HG03460 (cell line): ENCODE results near the gene UGT1A7.
"Not testable (repeated sequence)": the region's sequence is repeated elsewhere in the genome, so short reads cannot be mapped to it uniquely, and the experiment has no call there.

Source experiments
- ATAC-seq: cut with Tn5 transposase; IDR thresholded peaks from one replicate; pipeline ENCODE4 v1.9.1; 2021; ENCODE audit not compliant: unreplicated experiment

The UGT1A7 gene

GRCh38 chr2:233680361-233681045 lies 1.2 kb upstream of the UGT1A7 start:
- no peak for ATAC-seq

- ATAC-seq = no peak
Measured at GRCh38 chr2:233684640-233685039, 2.9 kb downstream of the UGT1A7 start.

GRCh38 chr2:233686928-233687327 lies 5.2 kb downstream of the UGT1A7 start:
- ATAC-seq = no peak

DNA sequence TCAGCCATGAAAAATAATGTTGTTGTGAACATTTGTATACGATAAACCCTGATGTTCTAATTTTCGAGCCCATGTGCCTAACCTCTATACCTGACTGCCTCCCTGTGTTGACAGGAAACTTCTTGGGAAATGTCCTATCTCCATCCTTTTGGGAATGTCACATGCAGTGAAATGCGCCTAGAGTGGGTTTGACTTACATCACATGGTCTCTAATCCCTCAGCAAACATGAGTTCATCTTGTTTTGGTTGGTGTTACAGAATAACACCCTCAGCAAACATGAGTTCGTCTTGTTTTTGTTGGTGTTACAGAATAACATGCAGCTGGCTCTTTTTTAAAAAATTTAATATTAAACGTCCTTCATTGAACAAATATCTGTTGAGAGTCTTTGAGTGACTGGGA lies 6.6 kb downstream of the UGT1A7 start:
- no peak for ATAC-seq

- ATAC-seq = no peak
Measured at GRCh38 chr2:233689031-233689430, 7.3 kb downstream of the UGT1A7 start.

GRCh38 chr2:233689501-233689900 lies 7.8 kb downstream of the UGT1A7 start:
- ATAC-seq = no peak

DNA sequence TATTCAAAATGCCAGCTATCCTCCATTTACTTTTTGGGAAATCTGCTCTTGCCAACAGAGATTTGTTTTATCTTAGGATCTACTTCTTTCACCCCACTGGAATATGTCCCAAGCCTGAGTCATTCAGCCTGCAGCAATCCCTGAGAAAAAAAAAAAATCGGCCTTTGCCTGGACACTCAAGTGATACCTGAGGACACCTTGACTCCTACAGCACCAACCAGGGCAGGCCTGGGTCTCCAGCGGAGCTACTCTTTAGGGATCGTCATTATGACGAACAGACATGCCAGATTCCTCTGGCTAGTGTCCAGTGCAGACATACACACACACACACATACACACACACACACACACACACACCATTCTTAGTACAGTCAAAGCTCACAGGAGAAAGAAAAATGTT lies 8.7 kb downstream of the UGT1A7 start:
- no peak for ATAC-seq

GRCh38 chr2:233691443-233692433 lies 10.0 kb downstream of the UGT1A7 start:
- no peak for ATAC-seq

- no peak for ATAC-seq
Measured at GRCh38 chr2:233692648-233693047, 10.9 kb downstream of the UGT1A7 start, which contains the start of gene UGT1A6. Gene UGT1A6, plus strand, starts transcription at chr2:233692890. Its CDS starts 115 bp downstream, at chr2:233693005.

DNA sequence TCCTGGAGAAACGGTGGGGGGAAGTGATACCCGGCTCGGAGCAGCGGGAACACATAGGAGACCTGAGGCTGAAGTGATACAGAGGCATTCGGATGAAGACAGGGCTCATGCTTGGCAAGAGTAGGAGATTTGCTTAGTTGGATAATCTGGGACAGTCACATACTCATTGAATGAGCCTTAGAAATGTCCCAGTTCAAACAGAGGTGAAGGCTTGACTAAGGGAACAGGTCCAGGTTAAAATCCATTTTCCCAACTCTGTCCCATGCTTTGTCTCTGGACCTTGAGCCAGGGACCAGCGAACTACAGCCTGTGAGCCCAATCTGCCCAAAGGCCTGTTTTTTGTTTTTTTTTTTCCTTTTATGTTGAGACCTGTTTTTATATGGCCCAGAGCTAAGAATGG lies 12.3 kb downstream of the UGT1A7 start:
- ATAC-seq = no peak

- no peak for ATAC-seq
Measured at GRCh38 chr2:233698740-233699139, 17.0 kb downstream of the UGT1A7 start.

DNA sequence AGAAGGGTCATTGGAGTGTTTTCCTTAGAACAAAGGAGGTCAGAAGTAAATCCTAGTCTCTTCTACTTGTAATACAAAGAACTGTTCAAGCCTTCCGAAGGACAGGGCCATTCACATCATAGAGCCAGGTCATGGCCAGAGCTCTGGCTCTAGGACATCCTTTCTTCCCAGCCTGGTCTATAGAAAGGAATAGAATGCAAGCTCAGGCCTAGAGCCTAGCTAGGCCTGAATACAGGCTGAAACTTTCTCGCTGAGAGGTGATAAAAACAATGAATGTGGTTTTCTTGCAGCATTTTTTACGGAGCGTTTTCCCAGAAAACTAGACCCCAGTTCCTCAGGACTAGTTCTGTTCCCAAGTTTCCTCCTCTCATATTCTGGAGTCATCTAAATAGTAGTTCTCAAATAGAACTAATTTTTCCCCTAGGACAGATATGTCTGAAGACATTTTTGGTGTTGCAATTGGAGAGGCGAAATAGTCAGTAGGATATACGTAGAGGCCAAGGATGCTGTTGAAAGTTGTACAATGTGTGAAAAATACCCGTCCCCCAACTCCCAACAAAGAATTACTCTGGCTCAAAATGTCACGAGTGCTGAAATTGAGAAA lies 17.8 kb downstream of the UGT1A7 start:
- no peak for ATAC-seq

- ATAC-seq = no peak
Measured at GRCh38 chr2:233700028-233700635, 18.4 kb downstream of the UGT1A7 start.

DNA sequence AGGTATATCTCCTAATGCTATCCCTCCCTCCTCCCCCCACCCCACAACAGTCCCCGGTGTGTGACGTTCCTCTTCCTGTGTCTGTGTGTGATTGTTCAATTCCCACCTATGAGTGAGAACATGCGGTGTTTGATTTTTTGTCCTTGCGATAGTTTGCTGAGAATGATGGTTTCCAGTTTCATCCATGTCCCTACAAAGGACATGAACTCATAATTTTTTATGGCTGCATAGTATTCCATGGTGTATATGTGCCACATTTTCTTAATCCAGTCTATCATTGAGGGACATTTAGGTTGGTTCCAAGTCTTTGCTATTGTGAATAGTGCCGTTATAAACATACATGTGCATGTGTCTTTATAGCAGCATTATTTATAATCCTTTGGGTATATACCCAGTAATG lies 19.1 kb downstream of the UGT1A7 start:
- ATAC-seq = not testable (repeated sequence)

GRCh38 chr2:233702238-233702637 lies 20.5 kb downstream of the UGT1A7 start:
- ATAC-seq = no peak

DNA sequence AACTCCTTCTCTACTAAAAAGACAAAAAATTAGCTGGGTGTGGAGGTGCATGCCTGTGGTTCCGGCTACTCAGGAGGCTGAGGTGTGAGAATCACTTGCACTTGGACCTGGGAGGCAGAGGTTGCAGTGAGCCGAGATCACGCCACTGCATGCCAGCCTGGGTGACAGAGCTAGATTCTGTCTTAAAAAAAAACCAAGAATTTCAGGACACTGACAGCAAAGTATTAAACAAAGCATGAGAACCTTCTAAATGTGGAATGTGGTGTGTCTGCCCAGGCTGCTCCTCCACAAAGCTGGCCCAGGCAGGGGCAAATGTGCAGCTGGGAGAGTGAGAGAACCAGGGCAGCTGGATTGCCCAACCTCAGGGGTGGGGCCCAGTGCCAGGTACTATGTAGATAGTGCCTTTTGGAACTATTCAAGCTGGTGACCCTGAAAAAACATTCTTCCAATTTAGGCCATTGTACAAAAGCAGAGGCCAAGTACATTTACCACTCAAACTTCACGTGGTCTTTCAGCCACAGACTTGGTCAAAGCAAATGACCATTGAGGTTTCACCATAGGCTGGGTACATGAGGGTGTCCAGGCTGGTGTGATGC lies 24.3 kb downstream of the UGT1A7 start:
- ATAC-seq = no peak

- no peak for ATAC-seq
Measured at GRCh38 chr2:233706720-233707119, 25.0 kb downstream of the UGT1A7 start.

DNA sequence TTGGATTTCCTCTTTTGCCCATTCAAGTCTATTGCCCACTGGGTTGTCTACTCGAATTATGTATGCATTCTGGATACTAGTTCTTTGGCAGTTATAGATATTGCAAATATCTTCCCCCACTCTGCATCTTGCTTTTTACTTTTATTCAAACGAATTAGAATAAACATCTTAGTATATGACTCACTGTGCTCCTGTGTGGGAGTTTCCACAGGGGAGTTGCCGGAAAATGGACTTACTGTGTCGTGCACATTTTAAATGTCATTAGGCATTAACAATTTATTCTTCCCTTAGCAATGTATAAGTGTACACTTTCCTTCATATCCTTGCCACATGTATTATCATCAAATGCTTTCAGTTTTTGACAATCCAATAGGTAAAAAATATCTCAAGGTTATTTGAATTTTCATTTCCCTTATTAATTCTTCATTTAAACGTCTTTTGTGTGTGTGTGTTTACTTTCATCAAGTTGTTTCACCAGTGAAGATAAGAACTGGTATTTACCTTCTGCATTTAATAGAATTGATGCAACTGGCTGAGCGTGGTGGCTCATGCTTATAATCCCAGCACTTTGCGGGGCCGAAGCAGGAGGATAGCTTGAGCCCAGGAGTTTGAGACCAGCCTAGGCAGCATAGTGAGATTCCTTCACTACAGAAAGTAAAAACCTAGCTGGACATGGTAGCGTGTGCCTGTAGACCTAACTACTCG lies 26.4 kb downstream of the UGT1A7 start:
- ATAC-seq = no peak

DNA sequence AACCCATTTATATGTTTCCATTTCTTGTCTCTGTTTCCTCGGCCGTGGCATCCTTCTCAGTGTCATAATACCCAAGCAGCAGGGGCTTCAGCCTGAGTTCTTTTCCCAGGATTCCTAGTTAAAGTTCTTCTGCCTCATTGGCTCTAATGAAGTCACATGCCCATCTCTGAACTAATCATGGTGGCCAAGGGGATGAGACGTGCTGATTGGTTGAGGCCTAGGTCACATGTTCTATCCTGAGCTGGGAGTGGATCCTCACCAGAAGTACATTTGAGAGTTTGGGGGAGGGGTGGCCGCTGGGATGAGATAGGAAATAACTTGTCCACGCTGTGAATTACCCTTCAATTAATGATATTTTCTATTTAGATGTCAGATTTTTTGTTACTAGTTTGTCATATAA lies 27.2 kb downstream of the UGT1A7 start:
- ATAC-seq = no peak

DNA sequence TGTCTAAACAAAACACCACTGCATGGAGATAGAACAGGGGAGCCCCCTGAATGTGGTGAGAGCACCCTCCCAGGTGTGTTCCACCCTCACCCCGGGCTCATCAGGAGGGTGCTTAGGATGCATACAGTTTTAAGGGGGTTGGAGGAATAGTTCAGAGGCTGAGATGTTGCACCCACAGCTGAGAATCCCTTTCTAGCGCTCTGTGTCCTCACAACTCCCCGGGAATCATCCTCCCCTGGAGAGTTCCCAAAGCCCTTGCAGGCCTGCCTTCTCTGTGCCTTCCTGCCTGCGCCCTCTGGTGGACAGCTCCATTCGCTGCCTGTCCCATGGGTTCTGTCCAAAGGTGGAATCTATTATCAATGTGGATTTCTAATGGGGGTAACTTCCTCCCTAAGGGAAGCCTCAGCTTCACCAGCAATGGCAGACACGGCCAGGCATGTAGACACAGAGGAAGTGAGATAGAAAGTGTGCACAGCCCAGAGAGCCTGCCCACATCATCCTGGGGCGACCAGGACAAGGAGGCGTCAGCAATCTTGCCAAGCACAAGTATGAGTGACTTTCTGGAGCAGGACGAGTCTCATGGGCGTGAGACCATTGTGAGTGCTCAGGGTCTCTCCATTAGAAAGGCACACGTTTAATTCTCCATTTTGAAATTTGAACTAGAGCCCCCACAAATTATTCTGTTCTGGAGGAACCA lies 29.8 kb downstream of the UGT1A7 start:
- no peak for ATAC-seq
